Activated CD8-positive, alpha-beta memory T cell treated with anti-CD3 and anti-CD28 coated beads, Interleukin-2, amount 50 U/mL, for 48 hours (primary cell): ENCODE data around the gene SMPD2.
A peak's percentile ranks its signal among the peaks of the same experiment; 100 is the strongest.

Source experiments
- DNase-seq: peaks from one replicate; pipeline ENCODE4 v3.0.0-alpha.2; 2020

Gene SMPD2

DNA sequence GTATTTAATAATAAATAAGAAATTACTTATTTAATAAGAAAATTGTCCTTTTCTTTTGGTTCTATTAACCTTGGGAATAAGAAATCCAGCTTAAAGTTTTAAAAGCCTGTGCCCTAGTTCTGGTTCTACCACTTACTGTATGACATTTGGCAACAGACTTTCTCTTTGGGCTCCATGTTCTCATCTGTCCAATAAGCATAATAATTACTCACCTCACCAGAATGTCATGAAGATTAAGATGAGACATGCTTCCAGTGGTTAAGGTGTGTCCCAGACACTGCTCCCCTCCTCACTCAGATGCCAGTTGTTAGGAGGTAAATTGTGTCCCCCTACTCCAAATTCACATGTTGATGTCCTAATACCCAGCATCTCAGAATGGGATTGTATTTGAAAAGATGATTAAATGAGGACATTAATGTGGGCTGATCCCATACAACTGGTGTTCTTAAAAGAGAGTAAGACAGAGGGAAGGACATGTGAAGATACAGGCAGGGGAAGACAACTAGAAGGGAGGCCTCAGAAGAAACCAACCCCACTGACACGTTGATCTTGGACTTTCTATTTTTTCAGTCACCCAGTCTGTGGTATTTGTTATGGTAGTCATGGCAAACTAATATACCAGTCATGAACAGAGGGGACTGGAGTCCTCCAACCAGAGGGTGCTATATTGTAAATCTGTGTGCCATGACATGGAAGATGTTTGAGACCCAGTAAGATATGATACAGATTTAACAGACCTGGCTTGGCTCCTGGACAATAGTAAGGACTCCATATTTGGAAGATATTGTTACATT, 21.4 kb downstream of the SMPD2 start:
- no peak for DNase-seq

DNA sequence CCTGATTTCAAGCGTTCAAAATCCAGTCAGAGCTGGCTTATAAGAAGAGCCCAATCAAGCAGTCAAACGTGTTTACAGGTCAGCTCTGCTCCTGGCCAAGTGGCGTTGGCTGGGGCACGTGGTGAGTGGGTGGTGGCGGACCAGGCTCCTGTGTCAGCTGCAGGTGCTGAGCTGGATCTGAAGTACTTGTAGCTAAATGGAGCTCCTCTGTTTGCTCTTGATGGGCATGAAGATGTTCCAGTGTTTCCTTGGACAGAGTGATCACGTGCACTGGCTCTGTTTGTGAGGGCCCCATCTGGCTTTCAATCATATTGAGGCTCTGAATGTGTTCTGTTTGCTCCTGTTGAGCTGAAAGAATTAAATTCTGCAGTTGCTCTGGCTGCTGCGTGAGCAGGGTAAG, 25.2 kb downstream of the SMPD2 start:
- peak; percentile 44 for DNase-seq

DNA sequence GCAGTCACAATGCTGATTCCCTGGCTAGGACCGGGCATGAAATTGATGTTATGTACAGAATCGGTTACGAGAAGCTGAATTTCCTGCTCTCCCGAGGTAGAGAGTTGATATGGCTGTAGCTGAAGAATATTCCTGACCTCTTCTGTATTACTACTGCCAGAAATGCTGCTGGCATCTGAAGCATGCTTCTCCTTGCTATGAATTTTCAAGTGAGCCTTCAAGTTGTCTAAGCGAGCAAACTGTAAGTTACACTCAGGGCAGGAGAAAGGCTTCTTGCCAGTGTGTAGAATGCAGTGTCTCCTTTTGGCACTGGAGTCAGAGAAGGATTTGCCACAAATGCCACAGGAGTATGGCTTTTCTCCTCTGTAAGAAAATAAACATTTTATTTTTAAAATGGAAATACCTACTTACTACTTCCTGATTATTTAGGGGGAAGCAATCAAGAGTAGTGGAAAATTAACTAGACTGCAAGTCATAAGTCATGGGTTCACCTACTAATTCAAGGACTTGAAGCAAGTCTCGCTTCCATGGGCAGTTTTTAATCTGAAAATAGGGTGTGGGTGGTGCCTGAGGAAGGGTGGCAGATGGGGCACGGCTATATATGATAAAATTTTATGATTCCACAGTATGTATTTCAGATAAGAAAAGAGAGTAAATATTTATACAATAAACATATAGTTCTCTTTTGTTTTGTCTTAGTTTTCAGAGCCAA, 25.8 kb downstream of the SMPD2 start:
- DNase-seq = peak; percentile 3

DNA sequence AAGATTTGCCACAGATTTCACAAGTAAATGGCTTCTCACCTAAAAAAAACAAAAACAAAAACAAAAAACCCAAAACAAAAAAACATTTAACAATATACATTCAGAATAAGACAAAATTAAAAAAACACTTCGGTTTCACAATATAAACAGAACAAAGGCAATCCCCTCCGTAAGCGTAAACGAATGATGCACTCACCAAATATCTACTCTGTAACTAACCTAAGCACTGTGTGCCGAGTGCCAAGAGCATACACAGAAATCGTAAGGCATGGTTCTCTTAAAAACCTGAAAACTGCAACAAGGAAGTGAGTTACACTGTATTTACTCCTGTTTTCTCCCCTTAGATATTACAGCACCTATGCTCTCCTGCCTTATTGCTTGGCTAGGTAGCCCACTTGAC, 27.2 kb downstream of the SMPD2 start:
- DNase-seq = no peak

DNA sequence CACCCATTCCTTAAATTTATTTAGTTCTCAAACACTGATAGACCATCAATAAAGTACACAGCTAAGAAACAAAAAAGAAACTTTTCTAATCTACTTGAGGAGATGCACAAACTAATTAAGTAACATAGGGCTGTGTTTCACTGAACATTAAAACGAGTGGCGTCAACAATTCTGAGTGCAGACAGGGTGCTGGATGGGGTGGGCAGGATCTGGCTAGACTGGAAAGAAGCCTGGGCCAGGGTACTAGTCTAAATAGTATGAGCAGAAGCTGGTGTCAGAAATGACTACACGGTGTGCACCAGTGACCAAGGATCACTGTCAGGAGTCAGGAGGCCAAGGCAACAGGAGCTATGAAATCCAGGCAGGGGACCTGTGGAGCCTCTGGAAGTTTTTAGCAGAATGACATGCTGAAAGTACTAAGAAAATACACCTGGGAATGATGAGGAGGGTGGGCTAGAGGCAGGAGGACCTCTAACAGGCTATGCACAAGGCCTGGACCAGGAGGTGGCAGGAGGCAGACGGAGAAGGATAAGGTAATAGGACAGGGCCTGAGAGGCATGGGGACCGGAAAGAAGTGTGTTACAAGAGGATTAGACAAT, 29.2 kb downstream of the SMPD2 start:
- DNase-seq = peak; percentile 6

DNA sequence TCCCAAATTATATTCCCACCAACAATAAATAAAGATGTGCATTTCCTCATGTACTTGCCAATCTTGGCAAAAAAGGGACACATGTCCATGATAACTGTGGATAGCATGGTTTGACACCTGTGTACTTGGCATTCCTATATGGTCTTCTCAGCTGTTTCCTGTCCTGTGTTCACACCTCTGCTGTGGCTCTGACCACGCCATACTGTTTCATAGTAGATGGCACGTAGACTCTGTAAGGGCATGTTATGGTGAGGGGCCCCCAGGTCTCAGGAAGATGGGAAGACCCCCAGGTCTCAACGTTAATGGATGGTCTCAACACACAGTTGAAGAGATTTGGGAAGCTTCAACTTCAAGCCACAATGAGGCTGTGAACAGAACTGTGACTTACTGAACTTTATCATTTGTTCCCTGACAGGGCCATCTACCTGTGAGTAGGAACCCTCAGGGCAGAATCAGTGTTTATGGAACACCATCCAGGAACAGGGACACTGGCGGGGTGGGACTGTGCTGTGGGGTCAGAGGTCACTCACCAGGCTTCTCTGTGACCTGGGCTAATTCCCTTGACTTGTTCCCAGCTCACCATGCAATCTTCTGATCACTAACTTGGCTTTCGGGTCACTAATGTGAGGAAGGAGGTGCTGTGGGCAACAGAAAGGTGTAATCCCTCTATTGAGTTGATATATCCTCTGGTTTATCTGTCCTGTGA, 30.7 kb downstream of the SMPD2 start:
- no peak for DNase-seq

DNA sequence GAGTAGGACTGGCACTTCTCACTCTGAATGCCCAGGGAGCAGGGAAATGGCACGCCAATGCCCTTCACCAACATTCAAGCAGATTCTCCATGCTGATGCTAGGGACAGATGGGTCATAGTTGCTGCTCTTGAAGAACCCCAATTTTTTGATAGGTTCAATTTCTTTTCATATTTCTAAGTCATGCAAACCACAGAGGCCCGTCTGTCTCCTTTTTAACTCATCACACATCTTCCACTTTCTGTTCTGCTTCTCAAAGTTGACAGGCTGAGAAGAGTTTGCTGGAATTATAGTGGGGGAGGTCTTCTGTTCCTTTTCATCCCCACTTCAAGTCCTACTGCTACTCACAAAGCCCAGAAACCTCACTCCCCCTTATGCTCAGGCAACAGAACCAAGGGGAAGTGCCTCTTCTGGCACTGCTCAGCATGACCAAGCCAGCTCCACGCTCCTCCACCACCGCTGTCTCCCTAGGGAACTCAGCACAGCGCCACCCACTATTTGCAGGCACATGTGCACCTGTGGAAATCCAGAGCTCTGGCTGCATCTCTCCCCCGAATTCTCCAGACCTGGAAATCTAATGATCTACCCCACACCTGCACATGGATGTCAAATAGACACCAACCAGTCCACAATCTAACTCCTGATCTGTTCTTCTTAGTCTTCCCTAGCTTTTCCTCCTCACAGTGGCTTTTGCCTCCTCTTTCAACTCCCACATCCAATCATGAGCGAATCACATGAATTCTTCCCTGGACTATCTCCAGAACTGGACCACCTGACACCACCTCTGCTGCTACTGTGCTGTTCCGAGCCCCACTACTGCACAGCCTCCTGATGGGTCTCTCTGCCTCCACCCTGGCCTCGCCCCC, 31.8 kb downstream of the SMPD2 start:
- peak; percentile 50 for DNase-seq

DNA sequence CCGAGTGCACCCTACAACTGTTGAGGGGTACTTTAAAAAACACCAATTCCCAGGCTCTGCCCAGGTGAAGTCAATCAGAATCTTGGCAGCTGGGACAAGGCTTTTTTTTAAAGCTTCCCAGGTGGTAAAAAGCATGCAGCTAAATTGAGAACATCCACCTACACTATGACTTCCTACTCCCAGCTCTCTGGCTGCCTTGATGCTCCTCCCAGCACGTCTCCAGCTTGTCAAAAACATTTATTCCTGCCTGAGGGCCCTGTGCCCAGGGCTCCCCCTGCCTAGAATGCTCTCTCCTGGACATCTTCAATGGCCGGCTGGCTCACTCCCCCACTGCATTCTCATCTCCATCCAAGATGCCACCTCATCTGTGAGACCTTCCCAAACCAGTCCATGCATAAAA, 32.6 kb downstream of the SMPD2 start:
- DNase-seq = peak; percentile 45

DNA sequence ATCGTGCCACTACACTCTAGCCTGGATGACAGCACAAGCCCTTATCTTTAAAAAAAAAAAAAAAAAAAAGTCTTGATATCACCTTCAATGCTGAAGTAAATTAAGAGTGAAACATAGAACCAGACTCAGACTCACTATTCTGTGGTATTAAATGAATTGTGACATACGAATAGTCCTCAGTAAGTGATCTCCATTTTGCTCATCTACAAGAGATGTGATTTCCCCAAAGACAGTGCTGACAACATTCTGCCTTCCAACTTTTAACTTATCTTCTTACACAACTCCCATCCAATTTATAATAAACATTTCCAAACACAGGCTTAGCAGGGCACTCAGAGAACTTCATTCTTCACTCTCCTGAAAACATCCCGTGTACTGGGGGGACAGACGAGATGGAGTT, 34.5 kb downstream of the SMPD2 start:
- DNase-seq = no peak

DNA sequence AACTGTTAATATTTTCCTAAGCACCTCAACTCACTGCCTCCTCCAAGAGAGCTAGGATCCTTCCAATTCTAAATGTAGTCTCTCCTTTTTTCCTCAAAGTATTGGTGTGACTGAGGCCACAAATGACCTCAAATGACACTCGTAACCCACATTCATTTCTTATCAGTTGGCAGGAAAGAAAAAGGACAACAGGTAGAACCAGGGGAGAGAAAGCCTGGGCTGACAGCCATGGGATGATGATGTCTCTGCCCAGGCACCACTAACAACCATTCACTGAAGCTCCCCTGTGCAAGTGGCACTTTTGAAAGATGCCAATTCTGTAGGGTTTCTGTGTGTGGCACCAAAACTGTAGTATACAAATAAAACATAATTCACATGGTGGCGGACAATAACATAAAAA, 35.1 kb downstream of the SMPD2 start:
- no peak for DNase-seq

DNA sequence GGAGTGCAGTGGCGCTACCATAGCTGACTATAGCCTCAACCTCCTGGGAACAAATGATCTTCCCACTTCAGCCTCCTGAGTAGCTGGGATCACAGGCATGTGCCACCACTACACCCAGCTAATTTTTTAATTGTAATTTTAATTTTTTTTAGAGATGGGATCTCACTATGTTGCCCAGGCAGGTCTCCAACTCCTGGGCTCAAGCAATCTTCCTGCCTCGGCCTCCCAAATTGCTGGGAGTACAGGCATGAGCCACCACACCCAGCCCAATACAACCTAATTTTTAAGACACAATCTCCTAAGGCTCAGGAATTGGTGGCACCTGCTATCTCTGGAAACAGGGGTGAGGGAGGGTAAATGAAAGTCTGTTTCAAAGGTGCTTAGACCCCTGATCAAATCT, 36.7 kb downstream of the SMPD2 start:
- DNase-seq = no peak

DNA sequence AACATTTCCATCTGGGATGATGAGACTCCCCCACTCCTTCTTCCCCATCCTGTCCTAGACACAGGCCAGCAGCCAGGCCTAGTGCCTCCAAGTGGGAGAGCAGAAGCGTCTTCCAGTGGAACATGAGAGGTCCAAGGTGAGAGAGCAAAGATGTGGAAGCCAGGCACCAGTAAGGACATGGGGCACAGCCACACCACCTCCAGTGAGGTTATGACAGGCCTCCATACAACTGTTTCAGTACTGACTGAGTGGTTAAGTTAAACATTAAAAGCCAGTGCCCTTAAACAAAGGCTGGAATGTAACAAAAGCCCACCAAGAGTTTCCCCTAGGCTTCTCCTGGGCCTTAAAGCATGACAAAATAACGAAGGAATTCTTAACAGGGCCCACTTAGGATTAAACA, 37.2 kb downstream of the SMPD2 start:
- no peak for DNase-seq

DNA sequence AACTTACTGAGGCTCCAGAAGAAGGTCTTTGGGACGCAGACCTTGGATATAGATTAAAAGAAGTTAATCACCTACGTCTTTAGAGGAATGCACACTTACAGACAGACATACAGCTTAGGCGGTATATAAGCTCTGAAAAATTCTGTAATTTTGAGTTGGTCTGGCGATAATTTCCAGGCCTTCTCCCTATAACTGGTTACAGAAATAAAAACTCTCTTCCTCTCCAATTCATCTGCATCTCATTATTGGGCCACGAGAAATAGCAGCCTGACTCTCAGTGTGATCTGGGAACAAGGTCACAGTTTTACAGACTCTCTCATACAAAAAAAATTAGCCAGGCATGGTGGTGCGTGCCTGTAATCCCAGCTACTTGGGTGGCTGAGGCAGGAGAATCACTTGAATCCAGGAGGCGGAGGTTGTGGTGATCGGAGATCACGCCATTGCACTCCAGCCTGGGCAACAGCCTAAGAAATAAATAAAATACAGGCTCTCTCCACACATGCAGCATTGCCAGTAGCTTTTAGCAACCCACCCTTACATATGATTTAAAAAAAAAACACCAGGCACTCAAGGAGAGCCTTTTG, 37.8 kb downstream of the SMPD2 start:
- DNase-seq = no peak

DNA sequence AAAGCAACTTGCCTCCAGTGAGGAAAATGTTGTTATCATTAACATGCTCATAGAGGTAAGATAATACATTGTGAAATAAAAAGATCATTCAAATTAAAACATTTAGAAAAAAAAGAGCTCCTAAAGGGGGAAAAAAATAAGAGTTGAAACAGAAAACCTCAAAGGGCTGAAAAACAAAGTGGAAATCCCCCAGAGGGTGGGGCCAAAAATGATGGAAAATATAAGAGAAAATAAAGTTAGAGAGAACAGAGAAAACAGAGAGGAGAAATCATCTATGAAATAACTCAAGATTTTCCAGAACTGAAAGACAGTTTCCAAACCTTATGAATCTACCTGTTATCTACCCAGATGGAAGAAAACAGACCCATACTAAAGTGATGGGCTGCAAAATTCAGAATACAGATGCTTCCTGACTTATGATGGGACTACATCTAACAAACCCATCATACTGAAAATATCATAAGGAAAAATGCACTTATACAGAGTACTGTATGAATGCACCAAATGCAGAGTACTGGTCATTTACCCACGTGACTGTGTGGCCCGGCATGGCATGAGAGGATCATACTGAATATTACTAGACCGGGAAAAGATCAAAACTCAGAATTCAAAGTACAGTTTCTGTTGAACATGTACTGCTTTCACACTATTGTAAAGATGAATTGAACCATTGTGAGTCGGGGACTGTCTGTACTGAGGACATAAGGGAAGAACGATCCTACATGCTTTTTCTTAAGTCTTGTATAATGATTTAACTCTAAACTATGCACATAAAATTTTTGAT, 38.5 kb downstream of the SMPD2 start:
- DNase-seq = no peak

DNA sequence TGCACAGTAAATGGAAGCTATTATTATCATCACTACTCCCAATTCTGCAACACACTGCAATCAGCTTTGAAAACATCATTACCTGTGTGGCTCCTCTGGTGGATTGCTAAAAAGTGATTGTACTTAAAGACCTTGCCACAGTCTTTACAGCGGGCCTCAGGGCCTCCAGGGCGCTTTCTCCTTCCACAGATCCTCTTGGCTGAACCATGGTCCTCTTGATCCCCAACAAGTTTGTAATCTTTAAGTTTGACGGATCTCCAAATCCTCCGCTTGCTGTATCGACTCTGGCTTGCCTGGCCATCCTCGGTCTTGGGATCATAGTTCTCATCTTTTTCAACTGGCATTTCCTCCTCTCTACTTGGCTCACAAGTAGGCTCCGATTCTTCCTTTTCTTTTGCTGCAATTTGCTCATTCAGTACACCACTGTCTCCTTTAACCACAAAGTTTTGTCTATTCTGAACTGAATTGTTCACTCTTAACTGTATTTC, 40.5 kb downstream of the SMPD2 start:
- DNase-seq = no peak

DNA sequence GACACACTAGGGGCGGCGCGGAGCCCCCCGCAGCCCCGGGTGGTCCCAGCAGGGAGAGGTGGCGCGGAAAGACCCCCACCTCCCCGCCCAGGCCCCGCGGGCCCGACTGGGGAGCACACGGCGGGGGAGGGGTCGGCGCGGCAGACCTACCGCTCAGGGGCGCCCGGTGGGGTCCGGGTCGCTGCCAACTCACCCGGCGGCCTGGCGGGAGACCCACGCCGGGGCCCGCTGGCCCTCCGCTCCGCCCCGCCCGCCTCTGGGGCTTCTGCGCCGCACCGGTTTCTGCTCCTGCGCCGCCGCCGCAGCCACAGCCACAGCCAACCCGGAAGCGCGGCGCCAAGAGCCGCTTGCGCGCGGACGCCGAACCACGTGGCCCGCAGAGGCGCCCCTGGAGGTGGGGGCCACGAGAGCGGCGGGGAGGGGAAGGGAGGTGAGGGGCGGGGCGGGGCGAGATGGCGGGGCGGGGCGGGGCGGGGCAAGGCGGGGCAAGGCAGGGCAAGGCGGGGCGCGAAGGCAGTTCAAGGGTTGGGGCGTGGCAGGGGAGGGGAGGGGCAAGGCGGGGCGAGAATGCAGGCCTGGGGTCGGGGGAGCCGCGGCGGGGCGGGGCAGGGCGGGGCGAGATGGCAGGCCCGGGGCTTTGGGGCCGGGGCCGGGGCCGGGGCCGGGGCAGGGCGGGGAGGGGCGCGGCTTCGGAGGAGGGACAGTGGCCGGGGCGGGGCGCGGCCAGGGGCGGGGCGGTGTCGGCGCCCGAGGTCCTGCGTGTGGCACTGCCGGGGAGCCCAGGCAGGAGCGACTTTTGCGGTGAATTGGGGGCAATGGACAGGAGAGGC, 42.6 kb downstream of the SMPD2 start, which contains the start of gene ZBTB24:
ZBTB24 (minus strand) TSS at position 315 of the 830 bp plus-strand sequence. CDS start 1,193 bp downstream, outside the sequence.
- DNase-seq = peak; percentile 91

DNA sequence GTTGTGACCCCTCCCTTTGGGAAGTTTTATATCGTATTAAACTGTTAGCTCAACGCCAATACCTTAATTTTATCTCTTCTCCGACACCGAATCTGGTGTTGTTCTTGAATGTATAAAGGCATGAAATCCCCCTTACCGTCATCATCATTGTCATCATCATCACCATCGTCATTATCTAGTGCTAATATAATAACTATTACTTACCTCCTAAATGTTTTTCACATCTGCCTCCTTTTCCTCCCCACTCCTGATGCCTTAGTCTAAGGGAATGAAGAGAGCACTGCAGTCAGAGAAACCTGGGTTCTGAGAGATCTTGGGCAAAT, 43.2 kb downstream of the SMPD2 start:
- DNase-seq = no peak

DNA sequence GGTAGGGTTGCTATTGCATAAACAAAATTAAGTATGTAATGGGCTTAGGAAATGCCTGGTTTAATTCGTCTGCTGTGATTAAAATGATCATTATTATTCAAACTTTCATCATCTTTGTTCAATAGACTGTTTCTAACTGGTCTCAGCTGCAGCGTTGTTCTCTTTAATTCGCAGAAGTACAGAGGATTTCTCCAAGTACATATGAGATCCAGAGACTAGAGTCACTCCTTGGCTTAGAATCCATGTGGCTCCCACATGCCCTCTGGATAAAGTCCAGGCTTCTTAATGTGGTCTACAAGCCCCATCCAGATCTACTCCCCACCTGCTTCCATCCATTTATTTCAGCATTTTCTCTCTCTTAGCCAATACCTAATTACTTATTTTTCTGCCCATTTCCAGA, 43.6 kb downstream of the SMPD2 start:
- DNase-seq = no peak

DNA sequence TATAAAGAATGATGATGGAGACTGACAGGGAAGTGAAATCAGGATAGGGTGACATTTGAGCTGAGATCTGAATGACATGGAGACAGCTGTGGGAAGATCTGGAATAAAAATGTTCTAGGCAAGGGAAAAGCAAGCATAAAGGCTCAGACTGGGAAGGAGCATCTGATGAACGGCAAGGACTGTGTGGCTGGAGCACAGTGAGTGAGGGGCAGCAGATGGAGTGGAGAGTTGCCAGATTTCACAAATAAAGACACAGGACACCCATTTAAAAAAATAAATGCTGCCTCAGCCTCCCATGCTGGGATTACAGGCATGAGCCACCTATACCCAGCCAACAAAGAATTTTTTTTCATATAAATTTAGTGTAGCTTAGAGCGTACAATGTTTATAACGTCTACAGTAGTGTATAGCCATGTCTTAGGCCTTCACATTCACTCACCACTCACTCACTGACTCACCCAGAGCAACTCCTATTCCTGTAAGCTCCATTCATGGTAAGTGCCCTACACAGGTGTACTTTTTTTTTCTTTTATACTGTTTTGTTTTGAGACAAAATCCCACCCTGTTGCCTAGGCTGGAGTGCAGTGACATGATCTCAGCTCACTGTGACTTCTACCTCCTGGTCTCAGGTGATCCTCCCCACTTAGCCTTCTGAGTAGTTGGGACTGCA, 44.9 kb downstream of the SMPD2 start:
- DNase-seq = no peak

DNA sequence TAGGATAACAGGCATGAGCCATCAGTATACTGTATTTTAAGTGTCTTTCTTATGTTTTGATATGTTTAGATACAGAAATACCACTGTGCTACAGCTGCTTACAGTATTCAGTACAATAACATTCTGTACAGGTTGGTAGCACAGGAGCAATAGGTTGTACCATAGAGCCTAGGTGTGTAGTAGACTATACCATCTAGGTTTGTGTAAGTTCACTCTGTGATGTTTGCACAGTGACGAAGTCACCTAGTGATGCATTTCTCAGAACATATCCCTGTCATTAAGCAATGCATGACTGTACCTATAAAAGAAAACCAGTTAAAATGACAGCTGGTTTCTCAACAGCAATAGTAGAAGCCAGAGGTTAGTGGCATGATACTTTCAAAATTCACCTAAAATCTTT, 45.5 kb downstream of the SMPD2 start:
- DNase-seq = no peak
